ENCODE measurements around the gene ZNF516. TPM values are rescaled to one million over a fixed set of nuclear protein-coding genes. Genes with fewer than 3 reads are reported as not detected.

Gene ZNF516
- polyA plus RNA-seq, 1 donor: 53.3 TPM

DNA sequence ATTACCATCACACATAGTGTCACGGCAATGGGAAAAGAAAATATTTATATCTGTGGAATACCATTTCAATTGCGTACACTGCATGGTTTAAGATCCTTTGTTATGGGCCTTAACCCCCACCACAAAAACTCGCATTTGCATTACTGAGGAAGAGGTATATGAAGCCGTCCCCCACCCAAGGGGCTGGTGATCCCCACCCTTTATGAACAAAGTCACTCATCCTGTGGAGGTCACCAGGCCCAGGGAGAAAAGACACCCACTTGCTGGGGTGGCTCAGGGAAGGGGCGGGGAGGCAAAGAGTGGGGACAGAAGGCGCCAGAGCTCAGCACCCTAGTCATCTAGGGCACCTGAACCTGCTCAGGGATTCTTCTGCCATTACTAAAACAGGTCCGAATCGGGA is 133.8 kb downstream of the ZNF516 start:
- DNase-seq: no peak

GRCh38 chr18:76359909-76360308 is 135.1 kb downstream of the ZNF516 start:
- DNase-seq: no peak

DNA sequence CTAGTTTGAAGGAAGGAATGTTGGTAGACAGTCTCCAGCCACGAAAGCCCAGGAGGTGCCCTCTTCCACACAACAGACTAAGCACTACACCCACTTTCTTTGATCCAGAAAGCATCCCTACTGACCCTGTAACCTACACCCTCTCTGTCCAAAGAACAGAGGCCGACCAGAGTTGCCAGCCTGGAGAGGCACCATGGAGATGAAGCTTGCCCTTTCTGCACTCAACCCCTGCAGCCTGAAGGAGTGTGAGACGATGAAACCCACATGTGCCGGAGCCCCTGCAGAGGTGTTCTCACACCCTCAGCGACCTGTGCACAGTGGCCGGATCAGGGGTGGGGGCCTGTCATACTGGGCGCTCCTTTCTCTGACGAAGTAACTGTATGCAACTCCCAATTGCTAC is 136.3 kb downstream of the ZNF516 start:
- DNase-seq: no peak

DNA sequence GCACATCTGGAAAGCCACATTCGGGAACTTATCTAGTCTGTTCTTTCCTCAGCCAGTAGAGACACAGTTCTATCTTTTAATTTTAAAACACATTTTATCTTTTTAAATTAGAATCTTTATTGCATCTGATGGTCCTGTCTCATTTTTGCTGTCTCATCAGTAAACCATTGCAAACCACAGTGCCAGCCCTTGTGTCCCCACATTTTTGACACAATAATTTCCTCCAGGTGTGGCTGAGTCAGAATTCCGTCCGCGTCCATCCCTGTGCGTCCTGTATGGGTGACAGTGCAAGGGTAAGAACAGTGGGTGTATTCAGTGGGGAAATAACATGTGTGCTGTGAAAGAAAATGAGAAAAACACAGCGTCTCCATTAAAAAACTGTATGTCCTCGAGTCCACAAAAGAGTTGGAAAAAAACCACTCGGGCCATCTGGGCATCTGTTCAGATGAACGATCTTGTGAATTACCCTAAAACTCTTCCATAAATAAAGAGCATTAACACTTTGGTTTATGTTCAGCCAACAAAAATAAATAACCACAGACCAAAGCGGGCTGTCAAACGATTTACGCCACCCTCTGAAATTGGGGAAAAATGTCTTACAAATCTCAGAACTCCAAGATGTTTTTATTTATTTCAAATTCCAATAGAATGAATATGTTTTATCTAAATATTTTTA is 137.3 kb downstream of the ZNF516 start:
- no peak for DNase-seq

DNA sequence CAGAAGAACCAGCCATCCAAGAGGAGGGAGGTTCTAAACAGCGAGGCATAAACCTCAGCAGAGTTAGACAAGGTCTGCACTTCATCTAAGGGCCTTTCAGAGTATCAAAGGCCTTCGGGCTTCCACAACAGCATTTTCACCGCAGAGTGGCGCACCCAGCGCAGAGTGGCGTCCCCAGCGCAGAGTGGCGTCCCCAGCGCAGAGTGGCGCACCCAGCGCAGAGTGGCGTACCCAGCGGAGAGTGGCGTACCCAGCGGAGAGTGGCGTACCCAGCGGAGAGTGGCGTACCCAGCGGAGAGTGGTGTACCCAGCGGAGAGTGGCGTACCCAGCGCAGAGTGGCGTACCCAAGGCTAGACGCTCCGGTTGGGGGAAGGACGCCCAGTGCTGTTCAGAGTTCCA is 137.9 kb downstream of the ZNF516 start:
- DNase-seq: no peak

- no peak for DNase-seq
These were observed 138.4 kb downstream of the ZNF516 start for GRCh38 chr18:76356666-76357065.

DNA sequence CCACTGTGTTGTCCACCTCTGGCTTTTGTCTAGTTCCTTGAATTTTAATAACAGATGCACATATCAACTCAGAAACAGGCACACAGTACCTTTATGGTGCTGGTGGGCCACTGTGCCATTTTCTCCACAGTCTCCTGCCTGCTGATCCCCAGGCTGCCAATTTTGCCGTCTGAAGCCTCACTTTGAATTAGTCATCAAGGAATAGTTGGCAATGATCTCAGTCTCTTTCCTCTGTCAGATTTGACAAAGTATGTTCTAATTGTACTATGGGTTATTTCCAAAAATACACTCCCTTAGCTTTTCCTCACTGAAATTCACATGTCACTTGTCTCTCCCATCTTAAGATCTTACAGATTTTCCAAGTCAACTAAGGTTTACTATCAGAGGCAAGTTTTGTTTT is 140.7 kb downstream of the ZNF516 start:
- no peak for DNase-seq

DNA sequence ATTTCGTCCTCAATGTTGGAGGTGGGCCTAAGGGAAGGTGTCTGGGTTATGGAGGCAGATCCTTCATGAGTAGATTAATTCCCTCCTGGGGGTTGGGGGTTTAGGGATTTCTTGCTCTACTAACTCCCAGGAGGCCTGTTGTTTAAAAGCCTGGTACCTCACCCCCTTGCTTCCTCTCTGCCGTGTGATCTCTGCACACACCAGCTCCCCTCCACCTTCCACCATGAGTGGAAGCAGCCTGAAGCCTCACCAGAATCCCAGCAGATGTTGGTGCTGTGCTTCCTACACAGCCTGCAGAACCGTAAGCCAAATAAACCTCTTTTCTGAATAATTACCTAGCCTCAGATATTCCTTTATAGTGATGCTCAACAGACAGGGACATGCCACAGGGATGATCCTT is 141.5 kb downstream of the ZNF516 start:
- DNase-seq: no peak

DNA sequence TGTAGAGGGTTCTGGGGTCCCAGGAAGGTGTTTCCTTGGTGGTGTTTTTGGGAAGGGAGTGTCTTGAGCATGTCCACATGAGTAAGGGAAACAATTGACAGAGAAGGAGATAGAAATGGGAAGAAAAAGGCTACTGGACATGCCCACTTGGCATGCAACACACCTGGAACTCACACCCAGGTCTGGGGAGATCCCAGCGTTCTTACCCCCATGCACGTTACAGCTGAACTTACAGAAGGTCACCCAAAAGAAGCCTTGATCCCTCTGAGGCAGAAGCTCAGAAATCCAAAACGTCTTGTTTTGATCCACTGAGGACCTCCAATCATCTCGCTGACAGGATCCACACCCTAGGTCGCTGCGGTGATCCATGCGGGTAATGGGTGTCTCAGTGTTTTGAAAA is 142.0 kb downstream of the ZNF516 start:
- no peak for DNase-seq

GRCh38 chr18:76351961-76352581 is 143.0 kb downstream of the ZNF516 start:
- DNase-seq: peak; percentile 70

DNA sequence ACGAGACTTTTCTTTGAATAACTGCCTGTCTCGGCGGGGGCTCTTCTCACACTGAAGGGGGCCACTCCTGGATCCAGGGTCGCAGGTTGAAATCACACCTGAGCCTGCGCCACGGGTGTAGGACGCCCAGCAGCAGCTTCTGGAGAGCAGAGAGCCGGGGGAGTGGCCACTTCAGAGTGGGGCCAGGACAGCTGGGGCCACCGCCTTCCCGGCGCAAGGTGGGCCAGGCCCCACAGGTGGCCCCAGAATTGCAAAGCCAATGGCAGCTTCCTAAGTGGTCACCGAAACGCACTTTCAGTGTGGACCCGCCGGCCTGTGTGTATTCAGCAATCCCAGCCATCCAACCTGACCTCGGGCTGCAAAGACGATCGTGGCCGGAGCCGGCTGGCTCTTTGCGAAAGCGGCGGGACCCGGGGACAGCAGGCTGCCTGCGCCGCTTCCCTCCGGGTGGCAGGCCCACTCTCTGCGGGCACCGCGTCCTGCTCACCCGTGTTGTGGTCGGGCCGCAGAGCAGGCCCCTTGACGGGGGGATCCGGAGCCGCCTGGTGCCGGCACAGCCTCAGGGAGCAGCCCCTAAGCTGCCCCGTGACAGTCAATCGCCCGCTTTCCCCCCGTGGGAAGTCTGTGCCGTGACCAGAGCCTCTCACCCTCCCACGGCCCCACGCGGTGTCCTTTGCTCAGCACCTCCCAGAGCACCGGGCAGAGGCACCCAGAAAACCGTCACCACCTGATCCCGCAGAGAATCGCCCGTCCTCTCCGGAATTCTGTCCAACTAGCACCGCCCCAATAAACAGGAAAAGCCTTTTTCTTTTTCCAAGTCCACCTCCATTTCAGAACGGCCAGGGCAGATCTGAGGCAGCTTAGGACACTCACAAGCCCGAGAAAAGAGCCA is 144.7 kb downstream of the ZNF516 start:
- DNase-seq: no peak

DNA sequence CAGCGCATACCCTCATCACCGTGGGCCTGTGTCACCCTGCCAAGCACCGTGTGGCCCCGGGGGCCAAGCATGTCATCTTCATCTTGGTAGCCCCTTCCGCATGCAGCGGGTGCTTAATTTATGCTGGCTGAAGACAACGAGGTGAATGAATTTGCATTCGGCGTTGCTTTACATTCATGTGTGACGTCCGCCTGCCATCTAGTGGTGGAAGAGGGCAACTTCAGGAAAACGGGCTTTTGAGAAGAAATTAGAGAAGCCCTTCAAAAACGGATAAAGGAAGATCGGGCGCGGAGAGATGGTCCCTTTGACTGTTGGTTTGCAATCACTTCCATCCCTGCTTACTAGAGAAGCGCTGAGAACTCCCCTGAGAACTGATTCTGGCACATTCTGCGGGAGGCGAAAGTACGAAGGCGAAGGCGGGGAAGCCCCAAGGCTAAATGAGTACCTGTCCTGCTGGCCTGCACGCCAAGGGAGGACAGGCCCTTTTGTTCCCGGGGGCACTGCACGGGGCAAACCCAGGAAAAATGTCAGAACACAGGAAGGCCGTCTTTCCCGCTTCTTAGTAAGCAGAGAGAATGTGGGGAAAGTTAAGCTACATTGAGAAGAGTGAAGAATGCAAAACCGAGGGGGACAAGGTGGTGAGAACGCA is 145.9 kb downstream of the ZNF516 start:
- peak; percentile 73 for DNase-seq

DNA sequence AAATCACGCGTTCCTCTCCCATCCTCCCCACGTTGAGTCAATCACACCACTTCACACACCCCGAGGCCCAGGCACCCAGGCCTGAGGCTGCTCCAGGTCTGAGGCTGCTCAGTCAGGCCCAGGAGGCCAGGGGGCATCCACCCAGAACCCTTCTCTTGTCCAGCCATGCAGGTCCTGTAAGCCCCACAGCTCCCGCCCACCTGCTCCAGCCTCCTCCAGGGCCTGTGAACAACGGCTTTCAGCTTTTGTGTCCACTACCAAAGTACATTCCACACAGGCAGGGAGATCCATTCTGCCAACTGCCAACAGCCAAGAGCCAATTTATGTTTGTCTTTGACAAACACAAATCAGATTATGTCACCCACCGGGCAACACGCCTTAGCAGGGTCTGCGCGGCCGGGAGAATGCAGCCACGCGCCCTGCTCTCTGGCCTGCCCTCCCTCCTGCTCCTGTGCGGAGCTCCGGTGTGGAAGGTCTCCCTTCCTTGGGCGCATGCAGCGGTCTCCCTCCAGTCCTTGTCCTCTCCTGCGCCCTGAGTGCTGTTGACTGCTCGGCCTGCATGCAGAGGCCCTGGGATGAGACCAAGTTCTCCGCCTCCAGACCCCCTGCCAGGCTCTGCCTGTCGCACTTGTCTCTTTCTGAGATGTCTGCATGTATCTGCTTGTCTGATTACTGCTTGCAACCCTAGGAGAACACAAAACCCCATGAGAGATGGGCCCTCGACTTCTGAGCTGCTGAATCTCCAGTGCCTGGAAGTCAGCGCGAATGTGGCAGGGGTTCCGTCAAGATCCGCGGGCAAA is 146.6 kb downstream of the ZNF516 start:
- DNase-seq: no peak

GRCh38 chr18:76347341-76347740 is 147.7 kb downstream of the ZNF516 start:
- no peak for DNase-seq

- DNase-seq: no peak
These were observed 148.4 kb downstream of the ZNF516 start for GRCh38 chr18:76346490-76347130.

- DNase-seq: no peak
These were observed 149.1 kb downstream of the ZNF516 start for GRCh38 chr18:76345901-76346300.

DNA sequence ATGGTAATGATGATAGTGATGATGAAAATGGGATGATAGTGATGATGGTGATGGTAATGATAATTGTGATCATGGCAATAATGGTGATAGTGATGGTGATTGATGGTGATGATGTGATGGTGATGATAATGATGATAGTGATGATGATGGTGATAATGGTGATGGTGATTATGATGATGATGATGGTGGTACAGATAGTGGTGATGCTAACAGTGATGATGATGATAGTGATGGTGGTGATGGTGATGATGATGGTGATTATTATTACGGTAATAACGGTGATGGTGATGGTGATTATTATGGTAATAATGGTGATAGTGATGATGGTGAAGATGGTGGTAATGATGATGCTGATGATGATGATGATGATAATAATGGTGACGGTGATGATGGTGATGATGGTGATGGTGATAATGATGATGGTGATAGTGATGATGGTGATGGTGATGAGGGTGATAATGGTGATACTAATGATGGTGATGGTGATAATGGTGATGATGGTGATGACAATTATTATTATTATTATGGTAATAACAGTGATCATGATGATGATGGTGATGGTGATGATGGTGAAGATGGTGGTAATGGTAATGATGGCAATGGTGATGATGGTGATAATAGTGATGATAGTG is 151.0 kb downstream of the ZNF516 start:
- DNase-seq: no peak

DNA sequence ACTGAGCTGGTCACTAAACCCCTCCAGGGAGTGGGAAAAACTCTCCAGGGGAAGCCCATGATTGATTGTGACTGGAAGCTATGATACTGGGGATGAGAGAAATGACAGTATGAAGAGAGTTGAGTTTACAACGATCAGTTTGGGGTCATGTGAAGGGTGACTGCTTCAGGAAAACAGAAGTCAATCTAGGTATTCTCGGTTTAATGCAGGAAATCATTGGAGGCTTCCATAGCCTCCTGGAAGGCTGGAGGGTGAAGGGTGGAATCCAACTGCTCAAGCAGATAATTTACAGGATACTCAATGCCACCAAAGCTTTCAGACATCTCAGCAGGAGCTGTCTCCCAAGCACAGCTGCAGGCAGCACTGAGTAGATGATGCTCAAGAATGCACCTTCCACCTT is 154.6 kb downstream of the ZNF516 start:
- DNase-seq: no peak

- DNase-seq: no peak
These were observed 155.8 kb downstream of the ZNF516 start for GRCh38 chr18:76339246-76339620.

DNA sequence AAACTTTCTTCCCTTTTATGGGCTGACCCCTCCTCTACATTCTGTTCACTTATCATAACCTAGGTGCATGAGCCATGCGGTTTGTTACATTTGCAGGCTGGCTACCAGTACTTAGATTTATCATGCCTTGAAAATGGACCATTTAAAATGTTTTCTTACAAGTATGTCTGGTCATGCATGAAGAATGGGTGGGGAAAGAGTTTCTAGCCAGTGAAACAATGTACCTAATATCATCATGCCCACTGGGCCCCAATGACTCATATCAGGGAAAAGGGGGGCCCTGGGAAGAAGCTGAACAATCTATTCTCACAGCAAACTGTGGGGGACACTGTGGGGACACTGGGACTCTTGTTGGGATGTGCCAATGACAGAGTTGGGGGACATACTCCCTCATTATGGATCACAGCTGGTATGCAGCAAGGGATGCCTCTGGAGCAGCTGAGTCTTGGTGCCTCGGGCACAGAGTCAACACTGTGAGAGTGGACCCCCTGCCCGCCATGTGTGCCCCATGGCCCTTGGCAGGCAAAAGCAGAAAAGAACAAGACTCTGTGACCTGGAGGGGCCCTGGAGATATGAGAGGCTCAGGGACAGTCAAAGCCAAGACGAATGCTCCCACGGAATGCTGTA is 156.3 kb downstream of the ZNF516 start:
- DNase-seq: no peak

- no peak for DNase-seq
These were observed 157.0 kb downstream of the ZNF516 start for GRCh38 chr18:76338088-76338487.
